Measurements from ENCODE around the gene PRDM8.
"Not testable (repeated sequence)": the region's sequence is repeated elsewhere in the genome, so short reads cannot be mapped to it uniquely, and the experiment has no call there.

GRCh38 chr4:80177793-80178192, 19.5 kb upstream of the PRDM8 start:
- TF ChIP-seq YY1 (IDR thresholded peaks at IDR 0.05; ENCODE audit: insufficient read depth, insufficient read length); ZNF274 (IDR thresholded peaks at IDR 0.05; ENCODE audit: low read depth, low read length): not testable (repeated sequence)

Measured in NT2/D1 (cell line).